Measurements from ENCODE around the gene PRSS22. TPM values are rescaled to one million over a fixed set of nuclear protein-coding genes. Genes with fewer than 3 reads are reported as not detected.

The PRSS22 gene
- total RNA-seq, 2 donors from 2014 or later, result 5.0 to 6.2 TPM

DNA sequence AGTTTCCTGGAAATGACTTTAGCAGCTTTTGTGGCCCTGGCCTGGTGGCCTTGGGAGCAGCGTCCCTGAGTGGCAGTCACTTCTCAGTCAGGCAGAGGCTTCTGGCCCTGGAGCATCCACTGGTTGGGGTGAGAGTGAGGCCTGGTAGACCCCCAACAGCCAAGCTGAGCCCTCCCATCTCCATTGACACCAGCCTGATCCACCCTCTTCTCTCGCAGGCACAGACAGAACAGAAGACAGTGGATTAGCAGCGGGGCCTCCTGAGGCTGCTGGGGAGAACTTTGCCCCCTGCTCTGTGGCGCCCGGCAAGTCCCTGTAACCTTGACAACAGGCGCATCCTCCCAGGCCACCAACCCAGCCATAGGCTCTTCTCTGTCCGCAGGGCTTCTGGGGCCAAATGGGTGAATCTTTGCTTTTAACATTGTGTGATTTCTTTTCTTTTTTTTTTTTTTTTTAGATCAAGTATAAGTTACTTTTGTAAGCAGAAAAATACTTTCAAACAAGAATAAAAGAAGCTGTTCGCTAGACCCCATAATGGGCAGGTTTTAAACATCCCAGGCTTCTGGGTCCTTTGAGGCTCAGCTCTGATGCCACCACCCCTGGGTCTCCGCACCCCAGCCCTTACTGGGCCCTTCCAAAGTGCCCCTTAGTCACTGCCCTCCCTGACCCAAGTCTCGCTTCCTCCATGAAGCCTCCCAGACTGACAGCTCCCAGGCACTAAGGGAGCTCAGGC lies 41.0 kb upstream of the PRSS22 start:
- H3K9ac ChIP-seq (ENCODE audit: extremely low read depth, low read length, poor library complexity, severe bottlenecking), result no peak overlapping the region
- Mint-ChIP-seq H3K27ac (peak overlapping the region; percentile 72), H3K36me3 (ENCODE audit: low read depth) (peaks cover 7% of the 10 kb centered on the region), H3K4me3 (no peak overlapping the region), H3K9me3 (no peaks in the 10 kb centered on the region), H3K4me1 (peaks cover 7% of the 10 kb centered on the region), H3K27me3 (ENCODE audit: insufficient read depth) (no peaks in the 10 kb centered on the region)
- TF ChIP-seq, protein P1, sequence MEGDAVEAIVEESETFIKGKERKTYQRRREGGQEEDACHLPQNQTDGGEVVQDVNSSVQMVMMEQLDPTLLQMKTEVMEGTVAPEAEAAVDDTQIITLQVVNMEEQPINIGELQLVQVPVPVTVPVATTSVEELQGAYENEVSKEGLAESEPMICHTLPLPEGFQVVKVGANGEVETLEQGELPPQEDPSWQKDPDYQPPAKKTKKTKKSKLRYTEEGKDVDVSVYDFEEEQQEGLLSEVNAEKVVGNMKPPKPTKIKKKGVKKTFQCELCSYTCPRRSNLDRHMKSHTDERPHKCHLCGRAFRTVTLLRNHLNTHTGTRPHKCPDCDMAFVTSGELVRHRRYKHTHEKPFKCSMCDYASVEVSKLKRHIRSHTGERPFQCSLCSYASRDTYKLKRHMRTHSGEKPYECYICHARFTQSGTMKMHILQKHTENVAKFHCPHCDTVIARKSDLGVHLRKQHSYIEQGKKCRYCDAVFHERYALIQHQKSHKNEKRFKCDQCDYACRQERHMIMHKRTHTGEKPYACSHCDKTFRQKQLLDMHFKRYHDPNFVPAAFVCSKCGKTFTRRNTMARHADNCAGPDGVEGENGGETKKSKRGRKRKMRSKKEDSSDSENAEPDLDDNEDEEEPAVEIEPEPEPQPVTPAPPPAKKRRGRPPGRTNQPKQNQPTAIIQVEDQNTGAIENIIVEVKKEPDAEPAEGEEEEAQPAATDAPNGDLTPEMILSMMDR (conservative IDR thresholded peaks at IDR 0.05), result no peak
- peak overlapping the region; percentile 51 for H3K27ac ChIP-seq (ENCODE audit: low read depth, low read length)
- WGBS, 2 experiments (ENCODE audit: insufficient coverage in 1 of 2, insufficient read length in 1 of 2), result 82 to 84% methylated on average over 7 to 10 of the region's 10 CpGs
- DNase-seq, result no peak
- no peaks in the 10 kb centered on the region for H3K4me1 ChIP-seq (ENCODE audit: control insufficient read depth, insufficient read depth, low read length)
- no peaks in the 10 kb centered on the region for H3K27me3 ChIP-seq (ENCODE audit: control insufficient read depth, insufficient read depth, low read length, poor library complexity, severe bottlenecking)
- no peaks in the 10 kb centered on the region for H3K9me3 ChIP-seq (ENCODE audit: control insufficient read depth, low read length)
- no peaks in the 10 kb centered on the region for H3K36me3 ChIP-seq (ENCODE audit: control insufficient read depth, insufficient read depth, low read length)
- no peak overlapping the region for H3K4me3 ChIP-seq (ENCODE audit: low read length)

DNA sequence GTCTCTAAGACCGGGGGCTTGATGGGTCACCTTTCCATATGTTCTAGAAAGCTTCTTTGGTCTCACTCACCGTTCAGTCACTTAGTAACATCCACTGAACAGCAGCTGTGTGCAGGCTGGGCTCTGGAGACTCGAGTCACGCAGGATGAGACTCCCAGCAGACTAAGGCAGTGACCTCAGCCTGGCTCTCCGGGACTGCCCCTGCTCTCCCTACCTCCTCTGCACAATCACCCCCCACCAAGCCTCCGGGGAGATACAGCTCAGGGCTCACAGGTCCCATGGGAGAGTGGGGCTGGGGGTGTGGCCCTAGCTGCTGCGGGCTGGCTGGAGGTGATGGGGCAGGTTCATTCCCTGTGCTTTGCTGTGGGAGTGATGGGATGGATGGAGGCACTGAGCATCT lies 39.1 kb upstream of the PRSS22 start:
- Mint-ChIP-seq H3K27ac (no peak overlapping the region), H3K4me1 (peaks cover 5% of the 10 kb centered on the region), H3K4me3 (no peak overlapping the region), H3K36me3 (ENCODE audit: low read depth) (peaks cover 9% of the 10 kb centered on the region), H3K27me3 (ENCODE audit: insufficient read depth) (no peaks in the 10 kb centered on the region), H3K9me3 (no peaks in the 10 kb centered on the region)
- 96 to 100% methylated on average over 2 to 6 of the region's 7 CpGs for WGBS, 2 experiments (ENCODE audit: insufficient coverage in 1 of 2, insufficient read length in 1 of 2)
- no peaks in the 10 kb centered on the region for H3K27me3 ChIP-seq (ENCODE audit: control insufficient read depth, insufficient read depth, low read length, poor library complexity, severe bottlenecking)
- H3K27ac ChIP-seq (ENCODE audit: low read depth, low read length), result no peak overlapping the region
- no peak overlapping the region for H3K4me3 ChIP-seq (ENCODE audit: low read length)
- no peaks in the 10 kb centered on the region for H3K9me3 ChIP-seq (ENCODE audit: control insufficient read depth, low read length)
- no peak overlapping the region for H3K9ac ChIP-seq (ENCODE audit: extremely low read depth, low read length, poor library complexity, severe bottlenecking)
- DNase-seq, result no peak
- TF ChIP-seq, protein P1 (conservative IDR thresholded peaks at IDR 0.05), result no peak
- no peaks in the 10 kb centered on the region for H3K4me1 ChIP-seq (ENCODE audit: control insufficient read depth, insufficient read depth, low read length)
- no peaks in the 10 kb centered on the region for H3K36me3 ChIP-seq (ENCODE audit: control insufficient read depth, insufficient read depth, low read length)

DNA sequence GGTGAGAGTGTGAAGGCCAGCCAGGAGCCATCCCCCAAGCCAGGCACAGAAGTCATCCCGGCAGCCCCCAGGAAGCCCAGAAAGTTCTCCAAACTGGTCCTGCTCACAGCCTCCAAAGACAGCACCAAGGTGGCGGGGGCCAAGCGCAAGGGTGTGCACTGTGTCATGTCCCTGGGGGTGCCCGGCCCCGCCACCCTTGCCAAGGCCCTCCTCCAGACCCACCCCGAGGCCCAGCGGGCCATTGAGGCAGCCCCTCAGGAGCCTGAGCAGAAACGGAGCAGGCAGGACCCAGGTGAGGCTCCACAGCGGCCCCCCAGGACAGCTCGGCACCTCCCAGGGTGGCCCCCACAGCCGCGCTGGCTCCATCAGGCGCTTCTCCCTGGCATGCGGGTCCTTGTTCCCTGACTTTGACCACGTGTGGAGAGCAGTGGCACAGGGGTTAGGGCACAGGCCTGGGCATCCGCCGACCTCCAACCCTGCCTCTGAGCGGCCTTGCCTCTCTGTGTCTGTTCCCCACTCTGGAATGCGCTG lies 38.6 kb upstream of the PRSS22 start:
- Mint-ChIP-seq H3K27me3 (ENCODE audit: insufficient read depth) (no peaks in the 10 kb centered on the region), H3K36me3 (ENCODE audit: low read depth) (peaks cover 9% of the 10 kb centered on the region), H3K4me3 (no peak overlapping the region), H3K4me1 (peaks cover 5% of the 10 kb centered on the region), H3K9me3 (no peaks in the 10 kb centered on the region), H3K27ac (no peak overlapping the region)
- no peak overlapping the region for H3K27ac ChIP-seq (ENCODE audit: low read depth, low read length)
- H3K36me3 ChIP-seq (ENCODE audit: control insufficient read depth, insufficient read depth, low read length), result no peaks in the 10 kb centered on the region
- WGBS, 2 experiments (ENCODE audit: insufficient coverage in 1 of 2, insufficient read length in 1 of 2), result 95 to 99% methylated on average over 14 to 19 of the region's 19 CpGs
- H3K9ac ChIP-seq (ENCODE audit: extremely low read depth, low read length, poor library complexity, severe bottlenecking), result no peak overlapping the region
- H3K4me1 ChIP-seq (ENCODE audit: control insufficient read depth, insufficient read depth, low read length), result no peaks in the 10 kb centered on the region
- no peak for DNase-seq
- TF ChIP-seq, protein P1 (conservative IDR thresholded peaks at IDR 0.05), result no peak
- no peaks in the 10 kb centered on the region for H3K27me3 ChIP-seq (ENCODE audit: control insufficient read depth, insufficient read depth, low read length, poor library complexity, severe bottlenecking)
- no peak overlapping the region for H3K4me3 ChIP-seq (ENCODE audit: low read length)
- no peaks in the 10 kb centered on the region for H3K9me3 ChIP-seq (ENCODE audit: control insufficient read depth, low read length)
